K562 (cell line): ENCODE measurements around the gene CLCN6.

Experiments used
- ERF ChIP-seq: fragments of 450-650 bp; formaldehyde crosslinking; IDR thresholded peaks from 2 replicates; pipeline ENCODE4 v1.4.0; 2020; ENCODE audit warnings: mild to moderate bottlenecking, mixed read lengths
- EZH2 ChIP-seq: IDR thresholded peaks from 2 replicates; pipeline ENCODE4 v1.6.1; 2012; ENCODE audit warnings: low read depth, mild to moderate bottlenecking, inconsistent platforms, low read length, borderline replicate concordance
- FOXJ3 ChIP-seq: sonication (generic); formaldehyde crosslinking; IDR thresholded peaks from 2 replicates; pipeline ENCODE4 v1.4.0; 2020; ENCODE audit warnings: mild to moderate bottlenecking, missing genetic modification reagents
- MAX ChIP-seq: sonication (generic); formaldehyde crosslinking; IDR thresholded peaks from 2 replicates; pipeline ENCODE4 v1.9.0; 2022; ENCODE audit warnings: mild to moderate bottlenecking, missing genetic modification reagents
- MLX ChIP-seq, 2 experiments: fragments of 450-650 bp in 1 of 2; sonication (generic) in 1 of 2; formaldehyde crosslinking; conservative IDR thresholded peaks; 2 replicates each; pipeline versions ENCODE4 v1.4.0 to v1.8.1; 2020 to 2022; ENCODE audit warnings: mild to moderate bottlenecking in 1 of 2, missing genetic modification reagents in 1 of 2
- NCOA2 ChIP-seq, 2 experiments: fragments of 450-650 bp; IDR thresholded peaks; 2 replicates each; pipeline ENCODE4 v1.6.1; 2018; ENCODE audit warnings: mild to moderate bottlenecking in 2 of 2, moderate library complexity in 1 of 2; ENCODE audit not compliant: partially characterized antibody in 2 of 2
- POLR2AphosphoS5 ChIP-seq: IDR thresholded peaks from 2 replicates; pipeline ENCODE4 v1.6.1; 2011; ENCODE audit warnings: mild to moderate bottlenecking, low read depth, low read length, moderate library complexity; ENCODE audit not compliant: control insufficient read depth, insufficient read depth
- ZFX ChIP-seq: sonication (generic); formaldehyde crosslinking; IDR thresholded peaks from 2 replicates; pipeline ENCODE4 v1.8.0; 2022; ENCODE audit warnings: mild to moderate bottlenecking, missing genetic modification reagents, moderate library complexity
- ZNF436 ChIP-seq: fragments of 250-450, 450-650 bp; sonication (Bioruptor Pico); formaldehyde crosslinking; IDR thresholded peaks from 2 replicates; pipeline ENCODE4 v1.7.0; 2020; ENCODE audit warnings: mild to moderate bottlenecking
- ZNF764 ChIP-seq: fragments of 250-450 bp; sonication (Bioruptor Pico); IDR thresholded peaks from 2 replicates; pipeline ENCODE4 v1.4.0; 2020; ENCODE audit warnings: low read depth, mild to moderate bottlenecking, moderate library complexity
- TF ChIP-seq, protein P1 (sequence below), 3 experiments: IDR thresholded peaks in 2 of 3; conservative IDR thresholded peaks in 1 of 3; 2 replicates each; pipeline ENCODE4 v1.5.1; 2011 to 2012; ENCODE audit warnings: low read length in 3 of 3, mild to moderate bottlenecking in 3 of 3, control low read depth in 2 of 3, improper control_type of control experiment in 1 of 3, inconsistent platforms in 1 of 3, low read depth in 1 of 3, mixed read lengths in 1 of 3, moderate library complexity in 1 of 3; ENCODE audit not compliant: insufficient read depth in 2 of 3
- TF ChIP-seq, protein P2 (sequence below): fragments of 200-800 bp; sonication (Bioruptor generic); IDR thresholded peaks from 2 replicates; pipeline ENCODE4 v1.6.1; 2016; ENCODE audit warnings: missing genetic modification characterization, missing compliant biosample characterization
- TF ChIP-seq, protein P3 (sequence below): fragments of 250-450 bp; sonication (Bioruptor Pico); IDR thresholded peaks from 2 replicates; pipeline ENCODE4 v1.4.0; 2020; ENCODE audit warnings: mild to moderate bottlenecking, moderate library complexity

DNA sequence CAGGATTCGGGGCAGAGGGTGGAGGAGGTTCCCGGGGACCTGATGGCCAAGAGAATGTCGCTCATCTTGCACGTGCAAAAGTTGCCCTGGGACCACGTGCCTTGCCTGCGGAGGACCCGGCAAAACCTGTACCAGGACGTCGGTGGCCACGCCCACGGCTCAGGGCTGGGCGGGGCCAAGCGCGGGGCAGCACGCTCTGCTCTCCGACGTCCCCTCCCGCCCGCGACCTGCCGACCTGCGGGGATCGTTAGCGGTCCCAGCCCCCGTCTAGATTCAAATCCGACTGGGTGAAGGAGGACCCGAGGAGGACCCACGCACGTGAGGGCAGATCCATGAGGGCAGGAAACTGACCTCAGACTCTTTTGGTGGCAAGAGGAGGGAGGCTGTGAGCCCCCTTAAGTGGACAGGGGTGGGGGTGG, 44.0 kb upstream of the CLCN6 start, which contains the start of gene C1orf167:
- TF ChIP-seq ZNF436 (CRISPR knock-in tag) (no peak), NCOA2 (IDR thresholded peaks at IDR 0.05; ENCODE audit: partially characterized antibody in 2 of 2) (no peak), FOXJ3 (CRISPR knock-in tag) (no peak), ERF (no peak), MLX (CRISPR knock-in tag; conservative IDR thresholded peaks at IDR 0.05) (no peak), ZNF764 (no peak), ZFX (CRISPR knock-in tag) (no peak), POLR2AphosphoS5 (no peak), EZH2 (no peak), MAX (CRISPR knock-in tag) (peak; percentile 93)
- TF ChIP-seq, protein P1, sequence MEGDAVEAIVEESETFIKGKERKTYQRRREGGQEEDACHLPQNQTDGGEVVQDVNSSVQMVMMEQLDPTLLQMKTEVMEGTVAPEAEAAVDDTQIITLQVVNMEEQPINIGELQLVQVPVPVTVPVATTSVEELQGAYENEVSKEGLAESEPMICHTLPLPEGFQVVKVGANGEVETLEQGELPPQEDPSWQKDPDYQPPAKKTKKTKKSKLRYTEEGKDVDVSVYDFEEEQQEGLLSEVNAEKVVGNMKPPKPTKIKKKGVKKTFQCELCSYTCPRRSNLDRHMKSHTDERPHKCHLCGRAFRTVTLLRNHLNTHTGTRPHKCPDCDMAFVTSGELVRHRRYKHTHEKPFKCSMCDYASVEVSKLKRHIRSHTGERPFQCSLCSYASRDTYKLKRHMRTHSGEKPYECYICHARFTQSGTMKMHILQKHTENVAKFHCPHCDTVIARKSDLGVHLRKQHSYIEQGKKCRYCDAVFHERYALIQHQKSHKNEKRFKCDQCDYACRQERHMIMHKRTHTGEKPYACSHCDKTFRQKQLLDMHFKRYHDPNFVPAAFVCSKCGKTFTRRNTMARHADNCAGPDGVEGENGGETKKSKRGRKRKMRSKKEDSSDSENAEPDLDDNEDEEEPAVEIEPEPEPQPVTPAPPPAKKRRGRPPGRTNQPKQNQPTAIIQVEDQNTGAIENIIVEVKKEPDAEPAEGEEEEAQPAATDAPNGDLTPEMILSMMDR (IDR thresholded peaks at IDR 0.05 in 2 of 3, conservative IDR thresholded peaks at IDR 0.05 in 1 of 3; ENCODE audit: insufficient read depth in 2 of 3, low read depth in 1 of 3, low read length in 3 of 3), result no peak
- TF ChIP-seq, protein P2, sequence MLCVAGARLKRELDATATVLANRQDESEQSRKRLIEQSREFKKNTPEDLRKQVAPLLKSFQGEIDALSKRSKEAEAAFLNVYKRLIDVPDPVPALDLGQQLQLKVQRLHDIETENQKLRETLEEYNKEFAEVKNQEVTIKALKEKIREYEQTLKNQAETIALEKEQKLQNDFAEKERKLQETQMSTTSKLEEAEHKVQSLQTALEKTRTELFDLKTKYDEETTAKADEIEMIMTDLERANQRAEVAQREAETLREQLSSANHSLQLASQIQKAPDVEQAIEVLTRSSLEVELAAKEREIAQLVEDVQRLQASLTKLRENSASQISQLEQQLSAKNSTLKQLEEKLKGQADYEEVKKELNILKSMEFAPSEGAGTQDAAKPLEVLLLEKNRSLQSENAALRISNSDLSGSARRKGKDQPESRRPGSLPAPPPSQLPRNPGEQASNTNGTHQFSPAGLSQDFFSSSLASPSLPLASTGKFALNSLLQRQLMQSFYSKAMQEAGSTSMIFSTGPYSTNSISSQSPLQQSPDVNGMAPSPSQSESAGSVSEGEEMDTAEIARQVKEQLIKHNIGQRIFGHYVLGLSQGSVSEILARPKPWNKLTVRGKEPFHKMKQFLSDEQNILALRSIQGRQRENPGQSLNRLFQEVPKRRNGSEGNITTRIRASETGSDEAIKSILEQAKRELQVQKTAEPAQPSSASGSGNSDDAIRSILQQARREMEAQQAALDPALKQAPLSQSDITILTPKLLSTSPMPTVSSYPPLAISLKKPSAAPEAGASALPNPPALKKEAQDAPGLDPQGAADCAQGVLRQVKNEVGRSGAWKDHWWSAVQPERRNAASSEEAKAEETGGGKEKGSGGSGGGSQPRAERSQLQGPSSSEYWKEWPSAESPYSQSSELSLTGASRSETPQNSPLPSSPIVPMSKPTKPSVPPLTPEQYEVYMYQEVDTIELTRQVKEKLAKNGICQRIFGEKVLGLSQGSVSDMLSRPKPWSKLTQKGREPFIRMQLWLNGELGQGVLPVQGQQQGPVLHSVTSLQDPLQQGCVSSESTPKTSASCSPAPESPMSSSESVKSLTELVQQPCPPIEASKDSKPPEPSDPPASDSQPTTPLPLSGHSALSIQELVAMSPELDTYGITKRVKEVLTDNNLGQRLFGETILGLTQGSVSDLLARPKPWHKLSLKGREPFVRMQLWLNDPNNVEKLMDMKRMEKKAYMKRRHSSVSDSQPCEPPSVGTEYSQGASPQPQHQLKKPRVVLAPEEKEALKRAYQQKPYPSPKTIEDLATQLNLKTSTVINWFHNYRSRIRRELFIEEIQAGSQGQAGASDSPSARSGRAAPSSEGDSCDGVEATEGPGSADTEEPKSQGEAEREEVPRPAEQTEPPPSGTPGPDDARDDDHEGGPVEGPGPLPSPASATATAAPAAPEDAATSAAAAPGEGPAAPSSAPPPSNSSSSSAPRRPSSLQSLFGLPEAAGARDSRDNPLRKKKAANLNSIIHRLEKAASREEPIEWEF (CRISPR knock-in tag), result no peak
- TF ChIP-seq, protein P3, sequence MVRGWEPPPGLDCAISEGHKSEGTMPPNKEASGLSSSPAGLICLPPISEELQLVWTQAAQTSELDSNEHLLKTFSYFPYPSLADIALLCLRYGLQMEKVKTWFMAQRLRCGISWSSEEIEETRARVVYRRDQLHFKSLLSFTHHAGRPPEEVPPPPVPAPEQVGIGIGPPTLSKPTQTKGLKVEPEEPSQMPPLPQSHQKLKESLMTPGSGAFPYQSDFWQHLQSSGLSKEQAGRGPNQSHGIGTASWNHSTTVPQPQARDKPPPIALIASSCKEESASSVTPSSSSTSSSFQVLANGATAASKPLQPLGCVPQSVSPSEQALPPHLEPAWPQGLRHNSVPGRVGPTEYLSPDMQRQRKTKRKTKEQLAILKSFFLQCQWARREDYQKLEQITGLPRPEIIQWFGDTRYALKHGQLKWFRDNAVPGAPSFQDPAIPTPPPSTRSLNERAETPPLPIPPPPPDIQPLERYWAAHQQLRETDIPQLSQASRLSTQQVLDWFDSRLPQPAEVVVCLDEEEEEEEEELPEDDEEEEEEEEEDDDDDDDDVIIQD, result no peak
